K562 (cell line): ENCODE results near the gene BRCA1. TPM values are rescaled to one million over a fixed set of nuclear protein-coding genes. Genes with fewer than 3 reads are reported as not detected.

Experiments used
- ATAC-seq: fragments of 200-7000 bp; cut with Tn5 transposase; 3 replicates; pipeline ENCODE4 v1.9.1; 2020; ENCODE audit warnings: moderate library complexity
- BruUV-seq: library from RNA; stranded (reverse); fragments of 400-500 nt; replicated peaks from 2 replicates; lab custom pipeline; 2021; lab: Mats Ljungman, UMichigan
- CTCF ChIA-PET: fragments of 300-600 bp; formaldehyde crosslinking; extraction: SDS; loops from one replicate; lab custom pipeline; 2021; ENCODE audit warnings: low intra/inter-chr PET ratio; lab: Yijun Ruan, JAX
- POLR2A ChIA-PET: fragments of 300-600, 350-650 bp; sonication (Branson Sonifier 250); formaldehyde crosslinking; extraction: SDS; loops from one replicate; lab custom pipeline; 2021; ENCODE audit warnings: antibody characterized with exemption, inconsistent platforms; lab: Yijun Ruan, JAX
- DNase-seq, 4 experiments: peaks; one replicate each; pipeline versions ENCODE4 v3.0.0 to v3.0.0-alpha.2; 2011 to 2018; ENCODE audit warnings: low spot score in 3 of 4, mixed read lengths in 3 of 4; ENCODE audit errors: extremely low read depth in 1 of 4
- FAIRE-seq: peaks from 2 replicates; lab custom pipeline; 2011; peaks lifted over from hg19 to GRCh38; lab: Jason Lieb, UNC
- H2AFZ ChIP-seq: 2 replicates; pipeline ENCODE4 v1.6.0; 2011; ENCODE audit warnings: low read depth, low read length, control low read depth, inconsistent platforms
- H3K27ac ChIP-seq: fragments of 200-600 bp; 3 replicates; pipeline ENCODE4 v1.8.0; 2011; ENCODE audit warnings: low read depth, mild to moderate bottlenecking, control low read depth, inconsistent platforms, low read length, moderate library complexity, mixed read lengths; ENCODE audit errors: extremely low read depth
- H3K27me3 ChIP-seq, 2 experiments: fragments of 300-600 bp in 1 of 2; 2 replicates in 1 of 2; 3 replicates in 1 of 2; pipeline versions ENCODE4 v1.6.0 to v1.8.0; 2011; ENCODE audit warnings: inconsistent platforms in 2 of 2, low read length in 2 of 2, mild to moderate bottlenecking in 1 of 2, mixed read lengths in 1 of 2, moderate library complexity in 1 of 2; ENCODE audit not compliant: control insufficient read depth in 2 of 2, insufficient read depth in 2 of 2
- H3K36me3 ChIP-seq: fragments of 300-600 bp; 3 replicates; pipeline ENCODE4 v1.8.0; 2011; ENCODE audit warnings: mild to moderate bottlenecking, low read length, inconsistent platforms; ENCODE audit not compliant: control insufficient read depth, insufficient read depth
- H3K4me1 ChIP-seq, 2 experiments: fragments of 200-600 bp in 1 of 2; replicated peaks in 1 of 2; 2 replicates in 1 of 2; 3 replicates in 1 of 2; pipeline versions ENCODE4 v1.5.1 to v1.8.0; 2011; ENCODE audit warnings: inconsistent platforms in 2 of 2, low read length in 2 of 2, mild to moderate bottlenecking in 1 of 2, mixed read lengths in 1 of 2, moderate library complexity in 1 of 2; ENCODE audit not compliant: control insufficient read depth in 2 of 2, insufficient read depth in 2 of 2
- H3K4me2 ChIP-seq: 2 replicates; pipeline ENCODE4 v1.6.1; 2011; ENCODE audit warnings: low read length, control low read depth, inconsistent platforms, mixed read lengths; ENCODE audit not compliant: insufficient read depth
- H3K4me3 ChIP-seq: fragments of 200-600 bp; sonication (generic), shearing (Covaris generic); 2 replicates; pipeline ENCODE4 v1.5.1; 2016; ENCODE audit warnings: control low read depth, inconsistent platforms
- H3K79me2 ChIP-seq: fragments of 200-600 bp; 3 replicates; pipeline ENCODE4 v1.8.0; 2011; ENCODE audit warnings: low read length, inconsistent platforms; ENCODE audit not compliant: control insufficient read depth, insufficient read depth
- H3K9ac ChIP-seq, 2 experiments: 2 replicates each; pipeline versions ENCODE4 v1.6.0 to v1.6.1; 2011; ENCODE audit warnings: low read depth in 2 of 2, low read length in 2 of 2, control low read depth in 1 of 2, inconsistent platforms in 1 of 2, mild to moderate bottlenecking in 1 of 2, mixed read lengths in 1 of 2; ENCODE audit not compliant: insufficient read depth in 1 of 2
- H3K9me1 ChIP-seq: one replicate; pipeline ENCODE4 v1.6.0; 2011; ENCODE audit warnings: inconsistent platforms, mild to moderate bottlenecking, low read length, moderate library complexity; ENCODE audit not compliant: control insufficient read depth, insufficient read depth
- H3K9me3 ChIP-seq: replicated peaks from 2 replicates; pipeline ENCODE4 v1.5.1; 2011; ENCODE audit warnings: low read depth, low read length, inconsistent platforms; ENCODE audit not compliant: control insufficient read depth, insufficient read depth
- H4K20me1 ChIP-seq: replicated peaks from 2 replicates; pipeline ENCODE4 v1.6.1; 2011; ENCODE audit warnings: low read length, inconsistent platforms, mixed read lengths; ENCODE audit not compliant: control insufficient read depth, insufficient read depth
- E2F3 ChIP-seq: fragments of 250-450 bp; sonication (Bioruptor Pico); IDR thresholded peaks from 2 replicates; pipeline ENCODE4 v1.4.0; 2020; ENCODE audit warnings: mild to moderate bottlenecking
- ELF2 ChIP-seq: fragments of 250-450 bp; sonication (Bioruptor Pico); IDR thresholded peaks from 2 replicates; pipeline ENCODE4 v1.5.0; 2021; ENCODE audit warnings: mild to moderate bottlenecking
- FOXK2 ChIP-seq, 2 experiments: fragments of 450-650 bp; IDR thresholded peaks in 1 of 2; conservative IDR thresholded peaks in 1 of 2; 2 replicates each; pipeline ENCODE4 v1.6.1; 2016; ENCODE audit warnings: low read depth in 2 of 2, mild to moderate bottlenecking in 1 of 2
- HCFC1 ChIP-seq: IDR thresholded peaks from 2 replicates; pipeline ENCODE4 v1.6.1; 2012; ENCODE audit warnings: low read depth, low read length, improper control_type of control experiment
- MYBL2 ChIP-seq, 2 experiments: fragments of 450-650 bp in 1 of 2; sonication (generic) in 1 of 2; formaldehyde crosslinking in 1 of 2; IDR thresholded peaks; 2 replicates each; pipeline versions ENCODE4 v1.6.1 to v1.8.1; 2017 to 2022; ENCODE audit warnings: borderline replicate concordance in 1 of 2, inconsistent platforms in 1 of 2, low read depth in 1 of 2, mild to moderate bottlenecking in 1 of 2, missing genetic modification reagents in 1 of 2, moderate library complexity in 1 of 2
- NR2C2 ChIP-seq, 2 experiments: fragments of 200-800 bp in 1 of 2; sonication (Bioruptor generic) in 1 of 2; sonication (generic) in 1 of 2; formaldehyde crosslinking in 1 of 2; IDR thresholded peaks; 2 replicates each; pipeline versions ENCODE4 v1.6.1 to v1.8.0; 2016 to 2022; ENCODE audit warnings: mild to moderate bottlenecking in 1 of 2, missing compliant biosample characterization in 1 of 2, missing genetic modification characterization in 1 of 2, missing genetic modification reagents in 1 of 2
- RBFOX2 ChIP-seq: fragments of 200-400 bp; formaldehyde crosslinking; IDR thresholded peaks from 2 replicates; pipeline ENCODE4 v1.6.1; 2017; ENCODE audit warnings: low read depth, mild to moderate bottlenecking, low read length, moderate library complexity
- SRSF3 ChIP-seq: fragments of 200-400 bp; formaldehyde crosslinking; IDR thresholded peaks from 2 replicates; pipeline ENCODE4 v1.6.1; 2016; ENCODE audit warnings: mild to moderate bottlenecking, low read length, moderate library complexity; ENCODE audit not compliant: insufficient read depth
- SUPT5H ChIP-seq: fragments of 450-650 bp; IDR thresholded peaks from 2 replicates; pipeline ENCODE4 v1.6.1; 2016
- TBP ChIP-seq: optimal IDR thresholded peaks from 2 replicates; pipeline ENCODE3; 2011; ENCODE audit warnings: low read depth, low read length, improper control_type of control experiment
- YY1 ChIP-seq, 3 experiments: IDR thresholded peaks; 2 replicates each; pipeline ENCODE4 v1.6.1; 2011; ENCODE audit warnings: low read length in 2 of 3, mild to moderate bottlenecking in 2 of 3, moderate library complexity in 2 of 3, borderline replicate concordance in 1 of 3, control low read depth in 1 of 3, low read depth in 1 of 3; ENCODE audit not compliant: insufficient read depth in 3 of 3, insufficient replicate concordance in 2 of 3, control insufficient read depth in 1 of 3, insufficient read length in 1 of 3; ENCODE audit errors: extremely low read depth in 1 of 3
- ZFPM2 ChIP-seq: fragments of 250-450 bp; sonication (Bioruptor Pico); IDR thresholded peaks from 2 replicates; pipeline ENCODE4 v1.5.1; 2022; ENCODE audit warnings: mild to moderate bottlenecking
- ZFX ChIP-seq: sonication (generic); formaldehyde crosslinking; IDR thresholded peaks from 2 replicates; pipeline ENCODE4 v1.8.0; 2022; ENCODE audit warnings: mild to moderate bottlenecking, missing genetic modification reagents, moderate library complexity
- ZKSCAN8 ChIP-seq: fragments of 200-800 bp; sonication (Bioruptor generic); IDR thresholded peaks from 2 replicates; pipeline ENCODE4 v1.6.1; 2016; ENCODE audit warnings: missing genetic modification characterization, missing compliant biosample characterization
- ZNF507 ChIP-seq: conservative IDR thresholded peaks from 2 replicates; pipeline ENCODE4 v1.6.1; 2017; ENCODE audit warnings: missing genetic modification characterization, missing compliant biosample characterization
- WGBS: fragments of 100-300 bp; shearing (Covaris generic); methylation state at CpG from one replicate; pipeline ENCODE4 v1.1.6; 2016; ENCODE audit warnings: low coverage, mixed read lengths; ENCODE audit not compliant: insufficient coverage; ENCODE audit errors: missing lambda C conversion rate; 5-methylcytosine and 5-hydroxymethylcytosine counted together
- in situ Hi-C: fragments of 300-500 bp; cut with MboI; formaldehyde crosslinking; loops from 4 replicates; pipeline ENCODE4 v1.15.0; 2018; ENCODE audit warnings: inconsistent platforms, mixed read lengths
- intact Hi-C: fragments of 100-400 bp; cut with micrococcal nuclease; formaldehyde crosslinking; loops from 2 replicates; pipeline ENCODE4 v1.14.2; 2022
- polyA plus RNA-seq, 8 experiments: library from polyadenylated mRNA; depleted of rRNA in 4 of 8; stranded (reverse) in 5 of 8; unstranded in 3 of 8; fragments of >200 nt; fragmentation: Nextera tagmentation in 2 of 8; fragmentation: Illumina TruSeq in 1 of 8; extraction: Ambion mirVana in 2 of 8; extraction: Trizol in 1 of 8; gene quantifications; 2 replicates each; pipeline versions ENCODE4 v1.2.1 to v1.2.3, GENCODE V29; 2011 to 2014; ENCODE audit warnings: inconsistent platforms in 1 of 8, missing spikeins in 1 of 8
- total RNA-seq, 7 experiments: library from RNA; depleted of rRNA in 6 of 7; stranded (reverse); fragments of >200 nt in 6 of 7; fragmentation: Illumina TruSeq in 2 of 7; extraction: Trizol in 2 of 7; gene quantifications; 2 replicates each; pipeline versions ENCODE4 v1.2.1 to v1.2.3, GENCODE V29; 2011 to 2021; ENCODE audit warnings: low replicate concordance in 1 of 7

Gene BRCA1
- total and polyA plus RNA-seq, 9 of the 15 experiments (the other 6 are each of a cell fraction or from before 2014, with no cell fraction given): 25.9 to 95.3 (median 62.3) TPM

GRCh38 chr17:43125967-43126910 lies 1.1 kb upstream of the BRCA1 start:
- Histone ChIP-seq H2AFZ (peak overlapping the region; percentile 92), H3K4me1 (peaks cover 4 to 13% of the 10 kb centered on the region in 2 experiments; a peak in 4 of 5 replicates), H3K4me3 (peak overlapping the region; percentile 74), H3K27ac (peak overlapping the region; percentile 98), H3K36me3 (peaks cover 46% of the 10 kb centered on the region; the same call in 2 of the 3 replicates), H3K4me2 (peak overlapping the region; percentile 96), H3K27me3 (no peaks in the 10 kb centered on the region), H4K20me1 (no peaks in the 10 kb centered on the region), H3K79me2 (peaks cover 53% of the 10 kb centered on the region), H3K9ac (peak overlapping the region; percentile 94 to 100), H3K9me1 (no peaks in the 10 kb centered on the region), H3K9me3 (no peaks in the 10 kb centered on the region)
- in situ Hi-C loops (no loop called here), intact Hi-C loops (loop anchor here (1.0 to 2.0 kb wide), 2 partner anchors 45 to 101 kb away; partner anchors contain the start of genes NBR1 and RND2)
- ChIA-PET CTCF (interaction anchor here (0.8 kb wide), 1 partner anchor 46 kb away, joined by 4 read pairs; no protein-coding TSS in a partner anchor), POLR2A (interaction anchor here (0.6 to 2.5 kb wide), 13 partner anchors 12 to 192 kb away, joined by 3 to 13 read pairs (median 4); no protein-coding TSS in a partner anchor)
- FAIRE-seq (no peak), ATAC-seq (peak; percentile 27; the same call in 2 of the 3 replicates), DNase-seq (peak; percentile 27 to 51 (median 40))
- 45% methylated on average over 43 of the region's 59 CpGs for WGBS
- BruUV-seq: TSS peak; percentile 89
- no peak; the same call in 1 of the 2 replicates for TF ChIP-seq E2F3 (CRISPR knock-in tag)
- TF ChIP-seq MYBL2 (IDR thresholded peaks at IDR 0.05; ENCODE audit: low read depth): no peak
- no peak for TF ChIP-seq MYBL2 (CRISPR knock-in tag; IDR thresholded peaks at IDR 0.05; ENCODE audit: borderline replicate concordance)
- TF ChIP-seq FOXK2 (conservative IDR thresholded peaks at IDR 0.05 in 1 of 2, IDR thresholded peaks at IDR 0.05 in 1 of 2; ENCODE audit: low read depth in 2 of 2): no peak
- no peak for TF ChIP-seq TBP
- no peak for TF ChIP-seq ZNF507 (tag)
- TF ChIP-seq SRSF3: peak; percentile 98
- no peak for TF ChIP-seq ZKSCAN8 (CRISPR knock-in tag)
- TF ChIP-seq YY1 (IDR thresholded peaks at IDR 0.05; ENCODE audit: borderline replicate concordance in 1 of 3, control insufficient read depth in 1 of 3, extremely low read depth in 1 of 3, insufficient read depth in 3 of 3, insufficient read length in 1 of 3, insufficient replicate concordance in 2 of 3, low read depth in 1 of 3, low read length in 2 of 3): peak in 2 of 3 experiments; percentile 35 to 76
- peak; percentile 88 for TF ChIP-seq RBFOX2
- TF ChIP-seq SUPT5H: peak; percentile 1; the same call in 1 of the 2 replicates
- TF ChIP-seq ELF2: no peak
- TF ChIP-seq ZFPM2: peak; percentile 50; the same call in 1 of the 2 replicates
- TF ChIP-seq HCFC1: peak; percentile 6; the same call in 1 of the 2 replicates
- 0 out of 2 replicates have a peak, but pooled peaks have one; percentile 12 for TF ChIP-seq ZFX (CRISPR knock-in tag)
- TF ChIP-seq NR2C2 (CRISPR knock-in tag; IDR thresholded peaks at IDR 0.05): no peak
- peak; percentile 75 for TF ChIP-seq NR2C2 (tag; IDR thresholded peaks at IDR 0.05)
